GM13977 (cell line): ENCODE data around the gene TMEM9.
"Not testable (repeated sequence)": the region's sequence is repeated elsewhere in the genome, so short reads cannot be mapped to it uniquely, and the experiment has no call there.

ENCODE experiments used
- DNase-seq: peaks from one replicate; pipeline ENCODE4 v3.0.0; 2012; ENCODE audit warnings: low spot score
- in situ Hi-C: fragments of 300-500 bp; cut with MboI; formaldehyde crosslinking; loops from one replicate; pipeline ENCODE4 v1.12.0; 2022; ENCODE audit warnings: low sequenced_read_pairs, low pct_unique_long_range_greater_than_20kb, mixed read lengths, inconsistent platforms; ENCODE audit not compliant: unreplicated experiment
- TF ChIP-seq, protein P1 (sequence below): IDR thresholded peaks from 2 replicates; pipeline ENCODE4 v1.5.1; 2012; ENCODE audit warnings: mild to moderate bottlenecking, control low read depth; ENCODE audit not compliant: insufficient read depth; ENCODE audit errors: extremely low read depth, missing control alignments

The TMEM9 gene

DNA sequence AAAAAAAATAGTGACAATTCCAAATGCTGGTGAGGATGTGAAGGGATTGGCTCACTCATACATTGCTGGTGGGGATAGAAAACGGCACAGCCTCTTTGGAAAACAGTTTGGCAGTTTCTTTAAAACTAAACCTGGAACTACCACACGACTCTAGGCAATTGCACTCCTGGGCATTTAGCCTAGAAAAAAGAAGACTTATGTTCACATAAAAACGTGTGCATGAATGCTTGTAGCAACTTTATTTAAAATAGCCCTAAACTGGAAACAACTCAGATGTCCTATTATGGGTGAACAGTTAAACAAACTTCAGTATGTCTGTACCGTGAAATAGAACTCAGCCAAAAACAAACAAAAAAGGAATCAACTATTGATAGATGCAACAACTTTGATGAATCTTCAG lies 9.4 kb upstream of the TMEM9 start:
- in situ Hi-C loops = no loop called here
- DNase-seq = no peak
- TF ChIP-seq, protein P1, sequence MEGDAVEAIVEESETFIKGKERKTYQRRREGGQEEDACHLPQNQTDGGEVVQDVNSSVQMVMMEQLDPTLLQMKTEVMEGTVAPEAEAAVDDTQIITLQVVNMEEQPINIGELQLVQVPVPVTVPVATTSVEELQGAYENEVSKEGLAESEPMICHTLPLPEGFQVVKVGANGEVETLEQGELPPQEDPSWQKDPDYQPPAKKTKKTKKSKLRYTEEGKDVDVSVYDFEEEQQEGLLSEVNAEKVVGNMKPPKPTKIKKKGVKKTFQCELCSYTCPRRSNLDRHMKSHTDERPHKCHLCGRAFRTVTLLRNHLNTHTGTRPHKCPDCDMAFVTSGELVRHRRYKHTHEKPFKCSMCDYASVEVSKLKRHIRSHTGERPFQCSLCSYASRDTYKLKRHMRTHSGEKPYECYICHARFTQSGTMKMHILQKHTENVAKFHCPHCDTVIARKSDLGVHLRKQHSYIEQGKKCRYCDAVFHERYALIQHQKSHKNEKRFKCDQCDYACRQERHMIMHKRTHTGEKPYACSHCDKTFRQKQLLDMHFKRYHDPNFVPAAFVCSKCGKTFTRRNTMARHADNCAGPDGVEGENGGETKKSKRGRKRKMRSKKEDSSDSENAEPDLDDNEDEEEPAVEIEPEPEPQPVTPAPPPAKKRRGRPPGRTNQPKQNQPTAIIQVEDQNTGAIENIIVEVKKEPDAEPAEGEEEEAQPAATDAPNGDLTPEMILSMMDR = no peak

DNA sequence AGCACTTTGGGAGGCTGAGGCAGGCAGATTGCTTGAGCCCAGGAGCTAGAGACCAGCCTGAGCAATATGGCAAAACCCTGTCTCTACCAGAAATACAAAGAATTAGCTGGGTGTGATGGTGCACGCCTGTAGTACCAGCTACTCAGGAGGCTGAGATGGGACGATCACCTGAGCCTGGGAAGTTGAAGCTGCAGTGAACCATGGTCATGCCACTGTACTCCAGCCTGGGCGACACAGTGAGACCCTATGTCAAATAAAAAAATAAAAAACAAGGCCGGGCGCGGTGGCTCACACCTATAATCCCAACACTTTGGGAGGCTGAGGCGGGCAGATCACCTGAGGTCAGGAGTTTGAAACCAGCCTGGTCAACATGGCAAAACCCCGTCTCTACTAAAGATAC lies 8.8 kb upstream of the TMEM9 start:
- DNase-seq, in situ Hi-C loops: not testable (repeated sequence)

DNA sequence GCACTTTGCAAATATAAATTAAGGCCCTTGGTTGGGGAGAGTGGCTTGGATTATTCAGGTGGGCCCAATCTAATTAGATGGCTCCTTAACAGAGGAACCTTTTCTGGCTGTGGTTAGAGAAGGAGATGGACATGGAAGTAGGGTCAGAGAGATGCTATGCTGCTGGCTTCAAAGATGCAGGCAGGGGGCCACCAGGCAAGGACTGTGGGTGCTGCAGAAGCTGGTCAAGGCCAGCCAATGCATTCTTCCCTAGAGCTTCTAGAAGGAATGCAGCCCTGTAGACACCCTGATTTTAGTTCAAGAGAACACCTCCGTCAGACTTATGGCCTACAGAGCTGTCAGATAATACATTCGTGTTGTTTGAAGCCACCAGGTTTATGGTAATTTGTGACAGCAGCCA lies 3.7 kb upstream of the TMEM9 start:
- DNase-seq = no peak
- in situ Hi-C loops = no loop called here
- TF ChIP-seq, protein P1 = no peak

DNA sequence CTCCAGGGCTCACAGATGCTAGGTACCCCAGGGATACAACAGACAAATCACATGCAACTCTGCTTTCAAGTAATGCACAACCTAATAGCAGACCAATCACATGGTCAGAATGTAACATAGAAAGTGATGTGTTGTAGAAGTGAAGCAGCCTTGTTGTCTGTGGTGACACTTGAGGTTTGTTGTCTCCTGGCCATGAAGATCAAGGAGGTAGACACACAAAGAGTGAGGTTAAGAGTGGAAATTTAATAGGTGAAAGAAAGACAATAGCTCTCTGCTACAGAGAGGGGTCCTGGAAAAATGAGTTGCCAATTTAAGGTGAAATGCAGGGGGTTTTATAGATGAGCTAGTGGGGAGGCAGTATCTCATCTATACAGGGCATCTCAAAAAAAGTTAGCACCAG lies 2.5 kb upstream of the TMEM9 start:
- TF ChIP-seq, protein P1 = no peak
- in situ Hi-C loops = no loop called here
- DNase-seq = no peak

DNA sequence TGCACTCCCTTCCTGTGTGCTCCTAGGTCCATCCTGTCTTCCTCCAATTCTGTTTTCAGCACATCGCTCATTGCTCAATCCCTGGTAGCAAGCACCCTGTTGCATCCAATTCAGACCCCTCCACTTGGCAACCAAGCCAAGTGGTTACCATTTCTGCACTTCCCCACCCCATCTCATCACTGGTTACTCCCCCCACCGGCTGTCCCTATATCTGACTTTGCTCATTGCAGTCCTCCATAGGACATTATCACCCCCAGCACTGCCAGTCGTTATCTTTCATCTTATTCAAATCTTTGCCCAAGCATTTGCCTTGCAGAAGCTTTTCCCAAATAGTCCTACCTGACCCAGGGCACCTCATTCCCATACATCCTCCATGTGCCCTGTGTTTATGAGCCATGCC lies 2.1 kb upstream of the TMEM9 start:
- TF ChIP-seq, protein P1 = no peak
- no peak for DNase-seq
- in situ Hi-C loops = no loop called here

DNA sequence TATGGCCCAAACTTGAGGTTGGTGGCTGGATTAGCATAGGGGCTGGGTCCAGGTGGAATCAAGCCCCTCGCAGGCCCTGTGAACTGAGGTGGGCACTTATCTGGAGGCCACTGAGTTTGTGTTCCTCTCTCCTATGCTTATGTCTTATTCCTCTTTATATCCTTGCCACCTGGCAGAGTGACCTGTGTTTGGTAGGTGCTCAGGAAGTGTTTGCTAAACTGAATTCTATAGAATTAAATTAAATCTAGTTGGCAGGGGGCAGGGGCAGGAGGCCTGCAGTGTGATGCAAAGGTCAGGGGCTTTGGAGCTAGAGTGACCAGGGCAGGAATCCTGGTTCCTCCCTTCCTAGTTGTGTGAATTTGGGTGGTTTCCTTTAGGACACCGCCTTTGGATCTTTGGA lies 1.1 kb upstream of the TMEM9 start:
- TF ChIP-seq, protein P1 = no peak
- in situ Hi-C loops = no loop called here
- DNase-seq = no peak

DNA sequence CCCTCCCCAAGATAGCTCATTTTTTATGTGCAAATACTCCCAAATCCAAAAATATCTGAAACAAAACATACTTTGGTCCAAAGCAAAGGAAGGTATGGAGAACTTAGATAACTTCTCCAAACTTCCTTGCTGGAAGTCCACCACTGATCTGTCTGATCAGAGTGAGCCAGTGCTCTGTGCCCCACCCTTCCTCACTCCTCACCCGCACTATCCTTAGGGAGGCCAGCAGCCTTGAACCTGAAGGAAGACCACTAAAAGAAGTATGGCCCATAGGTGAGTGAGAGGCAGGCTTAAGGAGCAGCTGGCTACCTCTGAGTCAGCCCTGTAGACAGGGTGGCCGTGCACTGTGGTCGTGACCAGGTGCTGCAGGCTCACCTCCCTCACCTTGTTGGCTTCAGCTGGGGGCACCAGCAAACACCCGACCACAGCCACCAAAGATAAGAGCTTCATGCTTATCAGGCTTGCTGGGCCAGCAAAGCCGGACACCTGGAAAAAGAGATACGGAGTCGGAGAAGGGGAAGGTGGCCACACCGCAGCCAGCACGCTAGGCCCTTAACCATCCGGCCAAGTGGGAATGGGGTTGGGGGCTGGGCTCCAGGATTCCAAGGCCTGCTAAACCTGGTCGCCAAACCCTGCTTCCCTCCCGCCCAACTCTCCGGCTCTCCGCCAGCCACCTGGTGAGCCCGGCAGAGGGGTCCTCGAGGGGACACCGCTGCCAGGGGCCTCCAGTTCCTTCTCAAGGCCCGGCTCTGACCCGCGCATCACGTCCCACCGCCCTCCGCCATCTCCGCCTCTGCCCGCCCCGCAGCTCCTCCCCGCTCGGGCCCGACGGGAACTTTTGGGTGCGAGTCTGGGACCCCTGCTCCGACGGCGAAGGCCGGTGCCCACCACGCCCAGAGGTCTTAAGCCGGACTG lies 543 bp downstream of the TMEM9 start:
- TF ChIP-seq, protein P1 = no peak
- in situ Hi-C loops = no loop called here
- DNase-seq = no peak
